Loucy (cell line): Measurements from ENCODE around the gene GNAT2.

Experiments used
- H2AFZ ChIP-seq: fragments of 200-600 bp; sonication (generic); 2 replicates; pipeline ENCODE4 v1.6.0; 2016; ENCODE audit warnings: antibody characterized with exemption, mild to moderate bottlenecking, low read length, moderate library complexity
- H3F3A ChIP-seq: fragments of 200-600 bp; 2 replicates; pipeline ENCODE4 v1.6.0; 2016; ENCODE audit warnings: antibody characterized with exemption, low read depth, mild to moderate bottlenecking
- H3K27me3 ChIP-seq: fragments of 200-600 bp; sonication (generic); 2 replicates; pipeline ENCODE4 v1.6.1; 2014; ENCODE audit warnings: low read length, mild to moderate bottlenecking; ENCODE audit not compliant: insufficient read depth, poor library complexity, severe bottlenecking
- H3K36me3 ChIP-seq: fragments of 200-600 bp; sonication (generic); 2 replicates; pipeline ENCODE4 v1.6.1; 2016; ENCODE audit warnings: low read length; ENCODE audit not compliant: insufficient read depth
- H3K4me1 ChIP-seq: fragments of 200-600 bp; sonication (generic); 2 replicates; pipeline ENCODE4 v1.5.1; 2014; ENCODE audit warnings: low read length, mild to moderate bottlenecking; ENCODE audit not compliant: insufficient read depth, poor library complexity, severe bottlenecking
- H3K4me2 ChIP-seq: fragments of 200-600 bp; sonication (generic); 2 replicates; pipeline ENCODE4 v1.6.0; 2014; ENCODE audit warnings: antibody characterized with exemption, low read length, low read depth, mild to moderate bottlenecking; ENCODE audit not compliant: poor library complexity, severe bottlenecking
- H3K4me3 ChIP-seq: fragments of 200-600 bp; sonication (generic); 2 replicates; pipeline ENCODE4 v1.5.1; 2014; ENCODE audit warnings: low read length, mild to moderate bottlenecking, mixed read lengths; ENCODE audit not compliant: poor library complexity, severe bottlenecking
- H3K79me2 ChIP-seq: fragments of 200-600 bp; sonication (generic); 2 replicates; pipeline ENCODE4 v1.6.1; 2014; ENCODE audit warnings: low read length; ENCODE audit not compliant: insufficient read depth
- H3K9ac ChIP-seq: fragments of 200-600 bp; sonication (generic); 2 replicates; pipeline ENCODE4 v1.6.0; 2014; ENCODE audit warnings: mild to moderate bottlenecking, low read depth, low read length, moderate library complexity; ENCODE audit not compliant: poor library complexity, severe bottlenecking
- H3K9me2 ChIP-seq: fragments of 200-600 bp; sonication (generic); replicated peaks from 2 replicates; pipeline ENCODE4 v1.6.1; 2016; ENCODE audit warnings: low read depth, low read length, mixed read lengths
- H3K9me3 ChIP-seq: fragments of 200-600 bp; sonication (generic); 2 replicates; pipeline ENCODE4 v1.6.1; 2014; ENCODE audit warnings: mild to moderate bottlenecking, antibody characterized with exemption, low read length, low read depth; ENCODE audit not compliant: insufficient read depth
- H4K20me1 ChIP-seq: fragments of 200-600 bp; sonication (generic); 2 replicates; pipeline ENCODE4 v1.6.0; 2014; ENCODE audit warnings: antibody characterized with exemption, low read length, mild to moderate bottlenecking; ENCODE audit not compliant: insufficient read depth, poor library complexity, severe bottlenecking
- EZH2phosphoT487 ChIP-seq: fragments of 200-600 bp; IDR thresholded peaks from 2 replicates; pipeline ENCODE4 v1.6.1; 2018; ENCODE audit warnings: antibody characterized with exemption, mild to moderate bottlenecking, moderate library complexity, borderline replicate concordance
- TF ChIP-seq, protein P1 (sequence below): fragments of 200-600 bp; sonication (generic); conservative IDR thresholded peaks from 2 replicates; pipeline ENCODE4 v1.5.1; 2014; ENCODE audit warnings: mild to moderate bottlenecking, antibody characterized with exemption, low read length

The GNAT2 gene

DNA sequence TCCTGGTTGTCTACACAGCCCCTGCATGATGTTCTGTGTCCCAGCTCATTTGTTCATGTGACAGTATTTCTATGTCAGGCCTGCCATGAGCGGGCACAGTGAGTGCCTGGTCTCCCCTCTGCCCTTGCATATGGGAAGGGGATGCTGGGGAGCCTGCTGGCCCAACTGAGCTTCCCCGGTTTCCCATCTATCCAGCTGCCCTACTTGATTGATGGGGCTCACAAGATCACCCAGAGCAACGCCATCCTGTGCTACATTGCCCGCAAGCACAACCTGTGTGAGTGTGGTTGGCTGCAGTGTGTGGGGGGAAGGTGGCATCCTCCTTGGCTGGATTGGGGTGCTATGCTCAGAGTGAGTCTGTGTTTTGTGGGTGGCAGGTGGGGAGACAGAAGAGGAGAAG lies 38.0 kb upstream of the GNAT2 start:
- H2AFZ ChIP-seq = no peak overlapping the region
- no peak overlapping the region for H3K9ac ChIP-seq
- H3K4me1 ChIP-seq = peaks cover 15% of the 10 kb centered on the region
- H4K20me1 ChIP-seq = no peaks in the 10 kb centered on the region
- TF ChIP-seq, protein P1, sequence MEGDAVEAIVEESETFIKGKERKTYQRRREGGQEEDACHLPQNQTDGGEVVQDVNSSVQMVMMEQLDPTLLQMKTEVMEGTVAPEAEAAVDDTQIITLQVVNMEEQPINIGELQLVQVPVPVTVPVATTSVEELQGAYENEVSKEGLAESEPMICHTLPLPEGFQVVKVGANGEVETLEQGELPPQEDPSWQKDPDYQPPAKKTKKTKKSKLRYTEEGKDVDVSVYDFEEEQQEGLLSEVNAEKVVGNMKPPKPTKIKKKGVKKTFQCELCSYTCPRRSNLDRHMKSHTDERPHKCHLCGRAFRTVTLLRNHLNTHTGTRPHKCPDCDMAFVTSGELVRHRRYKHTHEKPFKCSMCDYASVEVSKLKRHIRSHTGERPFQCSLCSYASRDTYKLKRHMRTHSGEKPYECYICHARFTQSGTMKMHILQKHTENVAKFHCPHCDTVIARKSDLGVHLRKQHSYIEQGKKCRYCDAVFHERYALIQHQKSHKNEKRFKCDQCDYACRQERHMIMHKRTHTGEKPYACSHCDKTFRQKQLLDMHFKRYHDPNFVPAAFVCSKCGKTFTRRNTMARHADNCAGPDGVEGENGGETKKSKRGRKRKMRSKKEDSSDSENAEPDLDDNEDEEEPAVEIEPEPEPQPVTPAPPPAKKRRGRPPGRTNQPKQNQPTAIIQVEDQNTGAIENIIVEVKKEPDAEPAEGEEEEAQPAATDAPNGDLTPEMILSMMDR = no peak
- H3K9me3 ChIP-seq = no peaks in the 10 kb centered on the region
- H3K4me2 ChIP-seq = peak overlapping the region; percentile 77
- no peaks in the 10 kb centered on the region for H3K27me3 ChIP-seq
- no peak overlapping the region for H3K4me3 ChIP-seq
- H3K79me2 ChIP-seq = no peaks in the 10 kb centered on the region
- no peaks in the 10 kb centered on the region for H3K9me2 ChIP-seq
- H3K36me3 ChIP-seq = no peaks in the 10 kb centered on the region
- H3F3A ChIP-seq = no peaks in the 10 kb centered on the region

DNA sequence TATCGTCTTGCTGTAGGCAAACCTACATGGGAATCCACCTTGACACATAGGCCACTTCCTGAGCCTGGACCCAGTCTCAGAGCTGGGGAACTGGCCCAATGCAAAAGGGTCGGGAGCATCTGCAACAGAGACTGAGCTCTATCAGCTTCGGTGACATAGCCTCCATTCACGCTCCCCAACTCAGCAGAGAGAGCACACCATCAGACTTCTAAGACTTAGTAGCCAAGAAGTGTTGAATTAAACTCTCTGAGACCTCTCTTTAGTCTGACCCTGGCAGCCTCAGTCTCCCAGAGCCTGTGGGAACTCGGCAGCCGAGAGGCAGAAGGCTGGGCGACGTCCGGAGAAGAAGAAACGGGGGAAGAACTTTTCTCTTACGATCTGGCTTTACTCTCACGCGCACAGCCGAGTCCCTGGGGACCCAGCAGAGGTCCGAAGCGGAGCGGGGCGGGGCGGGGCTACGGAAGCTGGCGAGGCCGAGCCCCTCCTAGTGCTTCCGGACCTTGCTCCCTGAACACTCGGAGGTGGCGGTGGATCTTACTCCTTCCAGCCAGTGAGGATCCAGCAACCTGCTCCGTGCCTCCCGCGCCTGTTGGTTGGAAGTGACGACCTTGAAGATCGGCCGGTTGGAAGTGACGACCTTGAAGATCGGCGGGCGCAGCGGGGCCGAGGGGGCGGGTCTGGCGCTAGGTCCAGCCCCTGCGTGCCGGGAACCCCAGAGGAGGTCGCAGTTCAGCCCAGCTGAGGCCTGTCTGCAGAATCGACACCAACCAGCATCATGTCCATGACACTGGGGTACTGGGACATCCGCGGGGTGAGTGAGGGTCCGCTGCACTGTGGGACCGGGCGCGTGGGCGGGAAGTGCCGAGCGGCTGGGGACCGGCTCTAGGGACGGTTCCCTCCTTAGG lies 36.5 kb upstream of the GNAT2 start, which contains the start of gene GSTM4:
TSS of gene GSTM4 (plus strand) at position 485 of the 905 bp plus-strand sequence. CDS start at position 776, 291 bp downstream.
- no peaks in the 10 kb centered on the region for H3K27me3 ChIP-seq
- no peaks in the 10 kb centered on the region for H3F3A ChIP-seq
- H3K4me2 ChIP-seq = peak within 1 kb of the TSS; percentile 77
- H3K36me3 ChIP-seq = no peaks in the 10 kb centered on the region
- peak within 1 kb of the TSS; percentile 89 for H2AFZ ChIP-seq
- H3K79me2 ChIP-seq = no peaks in the 10 kb centered on the region
- H3K4me1 ChIP-seq = peaks cover under 1% of the 10 kb centered on the region
- H3K9me2 ChIP-seq = no peaks in the 10 kb centered on the region
- peak within 1 kb of the TSS; percentile 76 for H3K9ac ChIP-seq
- no peaks in the 10 kb centered on the region for H3K9me3 ChIP-seq
- no peaks in the 10 kb centered on the region for H4K20me1 ChIP-seq
- H3K4me3 ChIP-seq = peak within 1 kb of the TSS; percentile 84
- TF ChIP-seq, protein P1 = no peak
- no peak for TF ChIP-seq EZH2phosphoT487

DNA sequence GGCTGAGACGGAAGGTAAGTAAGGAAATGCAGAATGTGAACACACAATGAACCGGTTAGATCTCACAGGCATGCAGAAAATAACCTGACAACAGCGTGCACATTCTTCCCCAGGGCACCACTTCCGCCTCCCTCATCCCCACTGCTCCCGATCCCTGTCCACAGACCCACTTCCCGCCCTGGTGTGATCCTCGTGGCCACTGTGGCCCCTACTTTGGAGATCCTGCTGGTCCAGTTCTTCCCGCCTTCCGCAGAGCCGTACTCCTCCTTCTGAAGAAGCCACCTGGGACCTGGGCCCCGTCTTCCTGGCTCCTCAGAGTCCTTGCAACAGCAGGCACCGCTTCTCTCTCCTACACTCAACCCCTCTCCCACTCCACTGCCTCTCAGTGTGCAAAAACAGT lies 35.1 kb upstream of the GNAT2 start:
- no peaks in the 10 kb centered on the region for H3F3A ChIP-seq

More for the DNA sequence above, 35.1 kb upstream of the GNAT2 start:
- no peaks in the 10 kb centered on the region for H3K9me2 ChIP-seq
- H3K79me2 ChIP-seq = no peaks in the 10 kb centered on the region
- no peaks in the 10 kb centered on the region for H3K9me3 ChIP-seq
- H3K36me3 ChIP-seq = no peaks in the 10 kb centered on the region
- peaks cover 1% of the 10 kb centered on the region for H3K4me1 ChIP-seq
- H3K9ac ChIP-seq = no peak overlapping the region
- H3K4me2 ChIP-seq = no peak overlapping the region
- H2AFZ ChIP-seq = no peak overlapping the region
- no peak overlapping the region for H3K4me3 ChIP-seq
- TF ChIP-seq EZH2phosphoT487 = no peak
- TF ChIP-seq, protein P1 = no peak
- no peaks in the 10 kb centered on the region for H4K20me1 ChIP-seq
- H3K27me3 ChIP-seq = no peaks in the 10 kb centered on the region
